ENCODE measurements around the gene RPL37. TPM values are rescaled to one million over a fixed set of nuclear protein-coding genes. Genes with fewer than 3 reads are reported as not detected.

Gene RPL37
- total and polyA plus RNA-seq, 9 of the 15 experiments (the other 6 are each of a cell fraction or from before 2014, with no cell fraction given): 2,342 to 7,963 (median 4,091) TPM

DNA sequence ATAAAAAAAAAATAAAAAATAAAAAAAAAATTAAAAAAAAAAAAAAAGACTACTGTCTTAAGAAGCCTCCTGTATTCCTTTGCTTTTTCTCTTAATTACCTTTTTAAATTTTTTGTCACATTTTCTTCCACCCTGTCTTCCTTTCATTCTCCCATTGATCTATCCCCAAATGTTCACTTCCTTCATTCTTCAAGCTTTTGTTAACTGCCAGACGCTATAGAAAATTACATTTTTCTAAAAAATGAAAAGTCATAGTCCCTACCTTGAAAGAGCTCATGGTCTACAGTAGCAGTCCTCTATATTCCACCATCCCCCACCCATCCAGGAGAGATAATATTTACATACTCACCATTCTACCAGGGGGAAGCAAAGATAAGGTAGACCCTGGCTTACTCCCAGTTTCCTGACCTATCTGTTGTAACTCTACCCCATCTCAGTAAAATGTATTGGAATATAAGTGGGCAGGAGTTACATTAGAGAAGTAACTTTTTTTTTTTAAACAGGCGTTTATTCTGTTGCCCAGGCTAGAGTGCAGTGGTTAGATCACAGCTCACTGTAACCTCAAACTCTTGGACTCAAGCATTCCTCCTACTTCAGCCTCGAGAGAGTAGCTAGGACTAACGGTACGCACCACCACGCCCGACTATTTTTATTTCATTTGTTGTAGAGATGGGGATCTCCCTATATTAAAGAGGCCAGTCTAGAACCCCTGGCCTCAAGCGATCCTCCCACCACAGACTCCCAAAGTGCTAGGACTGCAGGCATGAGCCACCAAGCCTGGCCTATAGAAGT lies 33.1 kb downstream of the RPL37 start (continued):
- no peak for TF ChIP-seq ELF4 (CRISPR knock-in tag; IDR thresholded peaks at IDR 0.05)
- 0 out of 2 replicates have a peak, but pooled peaks have one; percentile 52 for TF ChIP-seq ZNF23 (CRISPR knock-in tag; IDR thresholded peaks at IDR 0.05)
- TF ChIP-seq HBP1 (CRISPR knock-in tag; IDR thresholded peaks at IDR 0.05): no peak
- no peak for TF ChIP-seq SREBF2 (CRISPR knock-in tag; IDR thresholded peaks at IDR 0.05)
- no peak for TF ChIP-seq ZNF778 (CRISPR knock-in tag; IDR thresholded peaks at IDR 0.05)
- TF ChIP-seq HNRNPL (IDR thresholded peaks at IDR 0.05; ENCODE audit: low read depth, low read length): no peak
- no peak for TF ChIP-seq TGIF2 (CRISPR knock-in tag; IDR thresholded peaks at IDR 0.05)
- TF ChIP-seq CREB1 (IDR thresholded peaks at IDR 0.05): no peak; the same call in 1 of the 2 replicates
- TF ChIP-seq CREB1 (CRISPR knock-in tag; IDR thresholded peaks at IDR 0.05): no peak
- peak; percentile 83 for TF ChIP-seq MAFG (tag; conservative IDR thresholded peaks at IDR 0.05)
- no peak; the same call in 1 of the 2 replicates for TF ChIP-seq TAF7 (tag; IDR thresholded peaks at IDR 0.05)
- no peak for TF ChIP-seq ZNF263 (CRISPR knock-in tag; IDR thresholded peaks at IDR 0.05; ENCODE audit: borderline replicate concordance)
- TF ChIP-seq, protein P1, sequence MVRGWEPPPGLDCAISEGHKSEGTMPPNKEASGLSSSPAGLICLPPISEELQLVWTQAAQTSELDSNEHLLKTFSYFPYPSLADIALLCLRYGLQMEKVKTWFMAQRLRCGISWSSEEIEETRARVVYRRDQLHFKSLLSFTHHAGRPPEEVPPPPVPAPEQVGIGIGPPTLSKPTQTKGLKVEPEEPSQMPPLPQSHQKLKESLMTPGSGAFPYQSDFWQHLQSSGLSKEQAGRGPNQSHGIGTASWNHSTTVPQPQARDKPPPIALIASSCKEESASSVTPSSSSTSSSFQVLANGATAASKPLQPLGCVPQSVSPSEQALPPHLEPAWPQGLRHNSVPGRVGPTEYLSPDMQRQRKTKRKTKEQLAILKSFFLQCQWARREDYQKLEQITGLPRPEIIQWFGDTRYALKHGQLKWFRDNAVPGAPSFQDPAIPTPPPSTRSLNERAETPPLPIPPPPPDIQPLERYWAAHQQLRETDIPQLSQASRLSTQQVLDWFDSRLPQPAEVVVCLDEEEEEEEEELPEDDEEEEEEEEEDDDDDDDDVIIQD (CRISPR knock-in tag; IDR thresholded peaks at IDR 0.05): no peak
- TF ChIP-seq ZNF655 (CRISPR knock-in tag; IDR thresholded peaks at IDR 0.05): no peak
- TF ChIP-seq ETV5 (CRISPR knock-in tag; IDR thresholded peaks at IDR 0.05; ENCODE audit: low read depth): no peak; the same call in 1 of the 2 replicates
- peak; percentile 96 for TF ChIP-seq EP300 (IDR thresholded peaks at IDR 0.05; ENCODE audit: low read length)
- TF ChIP-seq ZNF311 (CRISPR knock-in tag; IDR thresholded peaks at IDR 0.05): no peak
- TF ChIP-seq, protein P2, sequence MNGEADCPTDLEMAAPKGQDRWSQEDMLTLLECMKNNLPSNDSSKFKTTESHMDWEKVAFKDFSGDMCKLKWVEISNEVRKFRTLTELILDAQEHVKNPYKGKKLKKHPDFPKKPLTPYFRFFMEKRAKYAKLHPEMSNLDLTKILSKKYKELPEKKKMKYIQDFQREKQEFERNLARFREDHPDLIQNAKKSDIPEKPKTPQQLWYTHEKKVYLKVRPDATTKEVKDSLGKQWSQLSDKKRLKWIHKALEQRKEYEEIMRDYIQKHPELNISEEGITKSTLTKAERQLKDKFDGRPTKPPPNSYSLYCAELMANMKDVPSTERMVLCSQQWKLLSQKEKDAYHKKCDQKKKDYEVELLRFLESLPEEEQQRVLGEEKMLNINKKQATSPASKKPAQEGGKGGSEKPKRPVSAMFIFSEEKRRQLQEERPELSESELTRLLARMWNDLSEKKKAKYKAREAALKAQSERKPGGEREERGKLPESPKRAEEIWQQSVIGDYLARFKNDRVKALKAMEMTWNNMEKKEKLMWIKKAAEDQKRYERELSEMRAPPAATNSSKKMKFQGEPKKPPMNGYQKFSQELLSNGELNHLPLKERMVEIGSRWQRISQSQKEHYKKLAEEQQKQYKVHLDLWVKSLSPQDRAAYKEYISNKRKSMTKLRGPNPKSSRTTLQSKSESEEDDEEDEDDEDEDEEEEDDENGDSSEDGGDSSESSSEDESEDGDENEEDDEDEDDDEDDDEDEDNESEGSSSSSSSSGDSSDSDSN (IDR thresholded peaks at IDR 0.05; ENCODE audit: borderline replicate concordance in 1 of 2, low read depth in 2 of 2, low read length in 2 of 2): 0 out of 4 replicates have a peak, but pooled peaks of 1 of the 2 experiments have one; percentile 24
- TF ChIP-seq SP2 (IDR thresholded peaks at IDR 0.05; ENCODE audit: extremely low read depth, low read depth, low read length, poor library complexity, severe bottlenecking): no peak
- TF ChIP-seq ZNF436 (CRISPR knock-in tag; IDR thresholded peaks at IDR 0.05): no peak
- TF ChIP-seq ZNF699 (CRISPR knock-in tag; IDR thresholded peaks at IDR 0.05; ENCODE audit: insufficient replicate concordance): no peak
